K562 (cell line): Measurements from ENCODE around the gene TTN. TPM values are rescaled to one million over a fixed set of nuclear protein-coding genes. Genes with fewer than 3 reads are reported as not detected.

ENCODE experiments used
- ADNP ChIP-seq: fragments of 200-800 bp; sonication (Bioruptor generic); IDR thresholded peaks from 2 replicates; pipeline ENCODE4 v1.6.1; 2016; ENCODE audit warnings: missing genetic modification characterization, missing compliant biosample characterization
- CREB1 ChIP-seq, 2 experiments: sonication (generic) in 1 of 2; formaldehyde crosslinking in 1 of 2; IDR thresholded peaks; 2 replicates each; pipeline versions ENCODE4 v1.6.1 to v1.8.0; 2012 to 2022; ENCODE audit warnings: inconsistent platforms in 1 of 2, mild to moderate bottlenecking in 1 of 2, missing genetic modification reagents in 1 of 2, moderate library complexity in 1 of 2
- DLX4 ChIP-seq: fragments of 250-450 bp; sonication (Bioruptor Pico); IDR thresholded peaks from 2 replicates; pipeline ENCODE4 v1.6.1; 2021; ENCODE audit warnings: mild to moderate bottlenecking
- FOXO4 ChIP-seq: fragments of 450-650 bp; formaldehyde crosslinking; IDR thresholded peaks from 2 replicates; pipeline ENCODE4 v1.4.0; 2020; ENCODE audit warnings: mild to moderate bottlenecking, moderate library complexity
- GABPA ChIP-seq: fragments of 200-800 bp; sonication (Bioruptor generic); conservative IDR thresholded peaks from 2 replicates; pipeline ENCODE4 v1.6.1; 2016; ENCODE audit warnings: low read depth, missing genetic modification characterization, missing compliant biosample characterization
- GABPB1 ChIP-seq: sonication (generic); formaldehyde crosslinking; IDR thresholded peaks from 2 replicates; pipeline ENCODE4 v1.8.0; 2022; ENCODE audit warnings: mild to moderate bottlenecking, missing genetic modification reagents
- HMGN3 ChIP-seq: IDR thresholded peaks from 2 replicates; pipeline ENCODE4 v1.6.1; 2011; ENCODE audit warnings: borderline replicate concordance, low read depth, mild to moderate bottlenecking, mixed read lengths, low read length; ENCODE audit not compliant: insufficient read length; ENCODE audit errors: extremely low read depth
- KAT7 ChIP-seq: sonication (generic); formaldehyde crosslinking; IDR thresholded peaks from 2 replicates; pipeline ENCODE4 v1.8.0; 2022; ENCODE audit warnings: missing genetic modification reagents, mild to moderate bottlenecking, borderline replicate concordance
- PHF8 ChIP-seq: fragments of 200-600 bp; sonication (generic); IDR thresholded peaks from 2 replicates; pipeline ENCODE4 v1.6.1; 2012; ENCODE audit warnings: mixed run types, mild to moderate bottlenecking, inconsistent platforms, low read length, moderate library complexity, borderline replicate concordance
- PYGO2 ChIP-seq: fragments of 450-650 bp; IDR thresholded peaks from 2 replicates; pipeline ENCODE4 v1.6.1; 2016; ENCODE audit warnings: mild to moderate bottlenecking, missing genetic modification characterization, moderate library complexity, missing compliant biosample characterization
- SP1 ChIP-seq: sonication (generic); formaldehyde crosslinking; IDR thresholded peaks from 2 replicates; pipeline ENCODE4 v1.8.1; 2022; ENCODE audit warnings: mild to moderate bottlenecking, missing genetic modification reagents
- ZBTB11 ChIP-seq, 3 experiments: fragments of 200-800 bp in 1 of 3; fragments of 250-450 bp in 1 of 3; fragments of 450-650 bp in 1 of 3; sonication (Bioruptor Pico) in 1 of 3; sonication (Bioruptor generic) in 1 of 3; formaldehyde crosslinking in 1 of 3; IDR thresholded peaks; 2 replicates each; pipeline versions ENCODE4 v1.6.1 to v1.8.0; 2016 to 2022; ENCODE audit warnings: mild to moderate bottlenecking in 2 of 3, missing genetic modification characterization in 2 of 3, missing compliant biosample characterization in 1 of 3, moderate library complexity in 1 of 3
- ZBTB34 ChIP-seq: fragments of 250-450 bp; sonication (Bioruptor Pico); IDR thresholded peaks from 2 replicates; pipeline ENCODE4 v1.8.0; 2021; ENCODE audit warnings: mild to moderate bottlenecking, moderate library complexity
- ZNF398 ChIP-seq: fragments of 250-450 bp; sonication (Bioruptor Pico); IDR thresholded peaks from 2 replicates; pipeline ENCODE4 v1.8.0; 2021; ENCODE audit warnings: moderate library complexity, mild to moderate bottlenecking, inconsistent platforms
- ZNF589 ChIP-seq: fragments of 200-800 bp; sonication (Bioruptor generic); IDR thresholded peaks from 2 replicates; pipeline ENCODE4 v1.6.1; 2016; ENCODE audit warnings: low read depth, missing genetic modification characterization, missing compliant biosample characterization
- polyA plus RNA-seq, 8 experiments: library from polyadenylated mRNA; depleted of rRNA in 4 of 8; stranded (reverse) in 5 of 8; unstranded in 3 of 8; fragments of >200 nt; fragmentation: Nextera tagmentation in 2 of 8; fragmentation: Illumina TruSeq in 1 of 8; extraction: Ambion mirVana in 2 of 8; extraction: Trizol in 1 of 8; gene quantifications; 2 replicates each; pipeline versions ENCODE4 v1.2.1 to v1.2.3, GENCODE V29; 2011 to 2014; ENCODE audit warnings: inconsistent platforms in 1 of 8, missing spikeins in 1 of 8
- total RNA-seq, 7 experiments: library from RNA; depleted of rRNA in 6 of 7; stranded (reverse); fragments of >200 nt in 6 of 7; fragmentation: Illumina TruSeq in 2 of 7; extraction: Trizol in 2 of 7; gene quantifications; 2 replicates each; pipeline versions ENCODE4 v1.2.1 to v1.2.3, GENCODE V29; 2011 to 2021; ENCODE audit warnings: low replicate concordance in 1 of 7

The TTN gene
- total and polyA plus RNA-seq, 9 of the 15 experiments (the other 6 are each of a cell fraction or from before 2014, with no cell fraction given), result under 0.01 to 0.20 (median 0.04) TPM; not detected in 1

- TF ChIP-seq ZBTB11 (CRISPR knock-in tag; IDR thresholded peaks at IDR 0.05), result 0 out of 6 replicates have a peak, but pooled peaks of 1 of the 3 experiments have one; percentile 29
- no peak for TF ChIP-seq DLX4
- TF ChIP-seq ZBTB34 (CRISPR knock-in tag), result no peak
- TF ChIP-seq HMGN3, result peak; percentile 79
- peak; percentile 92 for TF ChIP-seq CREB1 (IDR thresholded peaks at IDR 0.05)
- peak; percentile 86 for TF ChIP-seq CREB1 (CRISPR knock-in tag; IDR thresholded peaks at IDR 0.05)
- TF ChIP-seq GABPA (tag), result no peak; the same call in 1 of the 2 replicates
- no peak for TF ChIP-seq ZNF398
- peak; percentile 94 for TF ChIP-seq PHF8
- TF ChIP-seq KAT7 (CRISPR knock-in tag), result 0 out of 2 replicates have a peak, but pooled peaks have one; percentile 59
- TF ChIP-seq SP1 (CRISPR knock-in tag), result peak; percentile 83
- TF ChIP-seq PYGO2 (tag), result no peak
- no peak for TF ChIP-seq ADNP (tag)
- TF ChIP-seq ZNF589 (CRISPR knock-in tag), result peak; percentile 58; the same call in 1 of the 2 replicates
- TF ChIP-seq GABPB1 (CRISPR knock-in tag), result peak; percentile 32; the same call in 1 of the 2 replicates
- no peak for TF ChIP-seq FOXO4 (CRISPR knock-in tag)
Measured at GRCh38 chr2:178478439-178479274, 328.6 kb downstream of the TTN start, which contains the start of gene FKBP7 (continued).
